HepG2 (cell line): ENCODE measurements around the gene DDX10. TPM values are rescaled to one million over a fixed set of nuclear protein-coding genes. Genes with fewer than 3 reads are reported as not detected.

Experiments
- ATAC-seq: fragments of 200-7000 bp; cut with Tn5 transposase; 3 replicates; pipeline ENCODE4 v1.9.1; 2020; ENCODE audit warnings: mild to moderate bottlenecking, moderate library complexity
- BruUV-seq: library from RNA; stranded (reverse); fragments of 400-500 nt; replicated peaks from 2 replicates; lab custom pipeline; 2021; lab: Mats Ljungman, UMichigan
- CTCF ChIA-PET: fragments of 300-600 bp; formaldehyde crosslinking; extraction: SDS; loops from one replicate; lab custom pipeline; 2021; ENCODE audit warnings: low total read pairs, inconsistent platforms, low intra/inter-chr PET ratio; lab: Yijun Ruan, JAX
- POLR2A ChIA-PET: fragments of 350-600 bp; sonication (Branson Sonifier 250); formaldehyde crosslinking; loops from one replicate; lab custom pipeline; 2020; ENCODE audit warnings: antibody characterized with exemption, inconsistent platforms; lab: Yijun Ruan, JAX
- DNase-seq: peaks from one replicate; pipeline ENCODE4 v3.0.0-alpha.2; 2015; ENCODE audit warnings: low spot score
- FAIRE-seq: peaks from 3 replicates; lab custom pipeline; 2011; peaks lifted over from hg19 to GRCh38; lab: Jason Lieb, UNC
- H2AFZ ChIP-seq: one replicate; pipeline ENCODE4 v1.6.1; 2011; ENCODE audit warnings: low read length, inconsistent platforms
- H3K27ac ChIP-seq: fragments of 300-600 bp; 3 replicates; pipeline ENCODE4 v1.8.0; 2011; ENCODE audit warnings: mixed run types, mild to moderate bottlenecking, mixed read lengths, low read length, inconsistent platforms; ENCODE audit not compliant: insufficient read depth; ENCODE audit errors: extremely low read length
- H3K27me3 ChIP-seq, 2 experiments: fragments of 200-600 bp in 1 of 2; 2 replicates in 1 of 2; 3 replicates in 1 of 2; pipeline versions ENCODE4 v1.6.0 to v1.8.0; 2011; ENCODE audit warnings: low read length in 2 of 2, mild to moderate bottlenecking in 2 of 2, moderate library complexity in 2 of 2, inconsistent platforms in 1 of 2; ENCODE audit not compliant: insufficient read depth in 2 of 2, control insufficient read depth in 1 of 2
- H3K36me3 ChIP-seq, 2 experiments: fragments of 200-600 bp in 1 of 2; replicated peaks in 1 of 2; 2 replicates in 1 of 2; 3 replicates in 1 of 2; pipeline versions ENCODE4 v1.5.1 to v1.8.0; 2011; ENCODE audit warnings: low read length in 2 of 2, inconsistent platforms in 1 of 2; ENCODE audit not compliant: insufficient read depth in 2 of 2, control insufficient read depth in 1 of 2
- H3K4me1 ChIP-seq: 2 replicates; pipeline ENCODE4 v1.5.1; 2012; ENCODE audit warnings: low read length, inconsistent platforms; ENCODE audit not compliant: insufficient read depth
- H3K4me2 ChIP-seq: 2 replicates; pipeline ENCODE4 v1.6.0; 2011; ENCODE audit warnings: low read depth, low read length, inconsistent platforms
- H3K4me3 ChIP-seq, 3 experiments: fragments of 200-600 bp in 1 of 3; sonication (generic), shearing (Covaris generic) in 1 of 3; replicated peaks in 1 of 3; 2 replicates each; pipeline ENCODE4 v1.5.1; 2011 to 2016; ENCODE audit warnings: low read length in 3 of 3, inconsistent platforms in 2 of 3, low read depth in 2 of 3, mild to moderate bottlenecking in 2 of 3, control low read depth in 1 of 3, mixed read lengths in 1 of 3; ENCODE audit not compliant: insufficient read depth in 1 of 3
- H3K79me2 ChIP-seq: one replicate; pipeline ENCODE4 v1.6.1; 2011; ENCODE audit warnings: low read length, inconsistent platforms; ENCODE audit not compliant: insufficient read depth
- H3K9ac ChIP-seq: 2 replicates; pipeline ENCODE4 v1.6.0; 2011; ENCODE audit warnings: mild to moderate bottlenecking, low read depth, low read length, inconsistent platforms; ENCODE audit not compliant: insufficient read depth
- H3K9me3 ChIP-seq: 2 replicates; pipeline ENCODE4 v1.5.1; 2012; ENCODE audit warnings: mild to moderate bottlenecking, low read length
- H4K20me1 ChIP-seq: 2 replicates; pipeline ENCODE4 v1.6.0; 2011; ENCODE audit warnings: inconsistent platforms, mild to moderate bottlenecking, low read length, moderate library complexity; ENCODE audit not compliant: insufficient read depth
- LCORL ChIP-seq, 2 experiments: fragments of 450-650 bp in 1 of 2; sonication (generic) in 1 of 2; formaldehyde crosslinking in 1 of 2; IDR thresholded peaks; 2 replicates each; pipeline versions ENCODE4 v1.5.0 to v1.6.1; 2017 to 2020; ENCODE audit warnings: antibody characterized with exemption in 1 of 2, missing genetic modification reagents in 1 of 2
- MAFF ChIP-seq: IDR thresholded peaks from 2 replicates; pipeline ENCODE4 v1.6.1; 2011; ENCODE audit warnings: low read depth, low read length, improper control_type of control experiment
- MAFK ChIP-seq, 2 experiments: IDR thresholded peaks in 1 of 2; conservative IDR thresholded peaks in 1 of 2; 2 replicates each; pipeline ENCODE4 v1.6.1; 2011; ENCODE audit warnings: improper control_type of control experiment in 2 of 2, low read length in 2 of 2
- MED13 ChIP-seq: sonication (generic); formaldehyde crosslinking; IDR thresholded peaks from 2 replicates; pipeline ENCODE4 v1.5.0; 2020; ENCODE audit warnings: missing genetic modification reagents
- ZNF331 ChIP-seq: sonication (generic); formaldehyde crosslinking; IDR thresholded peaks from 2 replicates; pipeline ENCODE4 v1.4.0; 2020; ENCODE audit warnings: missing genetic modification reagents
- WGBS: methylation state at CpG from one replicate; pipeline ENCODE4 v1.1.6; 2017; ENCODE audit warnings: low lambda C conversion rate; 5-methylcytosine and 5-hydroxymethylcytosine counted together
- in situ Hi-C: cut with HindIII; loops from 2 replicates; pipeline ENCODE4 v1.10.0; 2017; ENCODE audit warnings: low pct_unique_long_range_greater_than_20kb; ENCODE audit not compliant: extremely low pct_ligation_motif_present
- intact Hi-C: fragments of 100-400 bp; cut with micrococcal nuclease; formaldehyde crosslinking; loops from one replicate; pipeline ENCODE4 v1.10.0; 2022; ENCODE audit not compliant: unreplicated experiment
- polyA plus RNA-seq, 8 experiments: library from polyadenylated mRNA; depleted of rRNA in 3 of 8; stranded (reverse) in 7 of 8; unstranded in 1 of 8; fragments of >200 nt; fragmentation: Illumina TruSeq in 4 of 8; extraction: Trizol in 4 of 8; gene quantifications; 2 replicates each; pipeline versions ENCODE4 v1.2.1 to v1.2.3, GENCODE V29; 2011 to 2016; ENCODE audit warnings: low read depth in 4 of 8, missing spikeins in 1 of 8, mixed read lengths in 1 of 8; ENCODE audit not compliant: insufficient read depth in 1 of 8
- total RNA-seq, 5 experiments: library from RNA; depleted of rRNA; stranded (reverse); fragments of >200 nt; fragmentation: Illumina TruSeq; extraction: Trizol; gene quantifications; 2 replicates each; pipeline ENCODE4 v1.2.3, GENCODE V29; 2016; ENCODE audit warnings: low read depth in 1 of 5
- TF ChIP-seq, protein P1 (sequence below): sonication (generic); formaldehyde crosslinking; IDR thresholded peaks from 2 replicates; pipeline ENCODE4 v1.9.0; 2021; ENCODE audit warnings: mild to moderate bottlenecking, missing genetic modification reagents

Gene DDX10
- total and polyA plus RNA-seq, 2 of the 13 experiments (the other 11 are each of a cell fraction or from before 2014, with no cell fraction given): 17.0 to 32.0 TPM

DNA sequence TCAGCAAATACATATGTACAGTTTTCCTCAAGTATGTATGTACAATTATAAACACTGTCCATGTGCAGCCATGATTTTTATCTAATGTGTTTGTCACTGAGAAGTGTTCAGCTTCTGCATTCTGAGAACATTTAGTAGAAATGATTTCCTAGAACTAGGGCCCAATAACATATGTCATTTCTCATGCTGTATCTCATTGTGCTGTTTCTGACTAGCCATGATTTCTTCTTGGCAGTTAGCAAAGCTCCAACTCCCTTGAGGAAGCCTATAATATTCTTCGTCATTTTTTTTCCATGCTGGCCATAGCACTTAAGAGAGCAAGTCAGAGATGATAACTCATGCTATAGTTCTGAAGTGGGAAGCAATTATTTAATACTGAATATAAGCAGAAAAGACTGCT, 187.8 kb downstream of the DDX10 start (continued):
- TF ChIP-seq, protein P1, sequence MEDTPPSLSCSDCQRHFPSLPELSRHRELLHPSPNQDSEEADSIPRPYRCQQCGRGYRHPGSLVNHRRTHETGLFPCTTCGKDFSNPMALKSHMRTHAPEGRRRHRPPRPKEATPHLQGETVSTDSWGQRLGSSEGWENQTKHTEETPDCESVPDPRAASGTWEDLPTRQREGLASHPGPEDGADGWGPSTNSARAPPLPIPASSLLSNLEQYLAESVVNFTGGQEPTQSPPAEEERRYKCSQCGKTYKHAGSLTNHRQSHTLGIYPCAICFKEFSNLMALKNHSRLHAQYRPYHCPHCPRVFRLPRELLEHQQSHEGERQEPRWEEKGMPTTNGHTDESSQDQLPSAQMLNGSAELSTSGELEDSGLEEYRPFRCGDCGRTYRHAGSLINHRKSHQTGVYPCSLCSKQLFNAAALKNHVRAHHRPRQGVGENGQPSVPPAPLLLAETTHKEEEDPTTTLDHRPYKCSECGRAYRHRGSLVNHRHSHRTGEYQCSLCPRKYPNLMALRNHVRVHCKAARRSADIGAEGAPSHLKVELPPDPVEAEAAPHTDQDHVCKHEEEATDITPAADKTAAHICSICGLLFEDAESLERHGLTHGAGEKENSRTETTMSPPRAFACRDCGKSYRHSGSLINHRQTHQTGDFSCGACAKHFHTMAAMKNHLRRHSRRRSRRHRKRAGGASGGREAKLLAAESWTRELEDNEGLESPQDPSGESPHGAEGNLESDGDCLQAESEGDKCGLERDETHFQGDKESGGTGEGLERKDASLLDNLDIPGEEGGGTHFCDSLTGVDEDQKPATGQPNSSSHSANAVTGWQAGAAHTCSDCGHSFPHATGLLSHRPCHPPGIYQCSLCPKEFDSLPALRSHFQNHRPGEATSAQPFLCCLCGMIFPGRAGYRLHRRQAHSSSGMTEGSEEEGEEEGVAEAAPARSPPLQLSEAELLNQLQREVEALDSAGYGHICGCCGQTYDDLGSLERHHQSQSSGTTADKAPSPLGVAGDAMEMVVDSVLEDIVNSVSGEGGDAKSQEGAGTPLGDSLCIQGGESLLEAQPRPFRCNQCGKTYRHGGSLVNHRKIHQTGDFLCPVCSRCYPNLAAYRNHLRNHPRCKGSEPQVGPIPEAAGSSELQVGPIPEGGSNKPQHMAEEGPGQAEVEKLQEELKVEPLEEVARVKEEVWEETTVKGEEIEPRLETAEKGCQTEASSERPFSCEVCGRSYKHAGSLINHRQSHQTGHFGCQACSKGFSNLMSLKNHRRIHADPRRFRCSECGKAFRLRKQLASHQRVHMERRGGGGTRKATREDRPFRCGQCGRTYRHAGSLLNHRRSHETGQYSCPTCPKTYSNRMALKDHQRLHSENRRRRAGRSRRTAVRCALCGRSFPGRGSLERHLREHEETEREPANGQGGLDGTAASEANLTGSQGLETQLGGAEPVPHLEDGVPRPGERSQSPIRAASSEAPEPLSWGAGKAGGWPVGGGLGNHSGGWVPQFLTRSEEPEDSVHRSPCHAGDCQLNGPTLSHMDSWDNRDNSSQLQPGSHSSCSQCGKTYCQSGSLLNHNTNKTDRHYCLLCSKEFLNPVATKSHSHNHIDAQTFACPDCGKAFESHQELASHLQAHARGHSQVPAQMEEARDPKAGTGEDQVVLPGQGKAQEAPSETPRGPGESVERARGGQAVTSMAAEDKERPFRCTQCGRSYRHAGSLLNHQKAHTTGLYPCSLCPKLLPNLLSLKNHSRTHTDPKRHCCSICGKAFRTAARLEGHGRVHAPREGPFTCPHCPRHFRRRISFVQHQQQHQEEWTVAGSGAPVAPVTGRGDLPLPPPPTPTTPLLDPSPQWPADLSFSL: no peak
- no peak for TF ChIP-seq ZNF331 (CRISPR knock-in tag)

DNA sequence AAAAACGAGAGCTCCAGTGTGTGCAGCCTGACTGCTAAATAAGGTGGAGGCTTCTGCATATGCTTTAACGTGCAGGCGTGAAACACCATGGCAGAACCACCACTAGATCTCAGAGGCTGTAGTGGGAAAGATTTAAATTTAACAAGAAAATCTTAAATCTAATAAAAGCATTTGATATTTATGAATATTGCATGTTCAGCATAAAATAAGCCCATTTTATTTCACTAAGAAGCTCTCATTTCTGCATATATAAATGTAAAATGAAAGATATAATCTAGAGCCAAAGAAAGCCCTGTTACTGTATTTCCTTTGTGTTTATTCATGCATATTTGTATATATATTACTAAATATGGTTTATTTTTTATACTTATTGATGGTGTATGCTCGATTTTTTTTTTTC, 188.3 kb downstream of the DDX10 start:
- no TSS peak for BruUV-seq
- Histone ChIP-seq H3K4me3 (no peak overlapping the region), H3K4me1 (no peaks in the 10 kb centered on the region), H3K9ac (no peak overlapping the region)
- TF ChIP-seq MAFF: peak; percentile 61
- no peak for TF ChIP-seq LCORL (IDR thresholded peaks at IDR 0.05)
- no peak for TF ChIP-seq LCORL (CRISPR knock-in tag; IDR thresholded peaks at IDR 0.05)
- no peak for TF ChIP-seq MED13 (CRISPR knock-in tag)
- TF ChIP-seq MAFK (conservative IDR thresholded peaks at IDR 0.05 in 1 of 2, IDR thresholded peaks at IDR 0.05 in 1 of 2; ENCODE audit: low read length in 2 of 2): peak; percentile 66 to 75
- TF ChIP-seq, all 625 proteins: peak for 2
- WGBS: 92% methylated on average over 4 of the region's 4 CpGs
- Histone ChIP-seq H3K9me3 (no peaks in the 10 kb centered on the region), H3K36me3 (no peaks in the 10 kb centered on the region; a peak in 2 of 5 replicates), H3K27ac (no peak overlapping the region), H2AFZ (no peak overlapping the region), H4K20me1 (no peaks in the 10 kb centered on the region), H3K79me2 (no peaks in the 10 kb centered on the region), H3K4me2 (no peak overlapping the region), H3K27me3 (no peaks in the 10 kb centered on the region)
- no peak for DNase-seq
- FAIRE-seq: no peak
- intact Hi-C loops (no loop called here), in situ Hi-C loops (no loop called here)
- no peak for ATAC-seq
- ChIA-PET POLR2A (no interaction called here), CTCF (no interaction called here)
